ENCODE measurements around the gene UGT1A4.

Gene UGT1A4

GRCh38 chr2:233718552-233718951, at the start of gene UGT1A4:
UGT1A4 (plus strand) TSS chr2:233718736; CDS start chr2:233718821, 85 bp downstream.
- no peak for DNase-seq

GRCh38 chr2:233671290-233672161, 47.0 kb upstream of the UGT1A4 start, which contains the start of gene UGT1A9:
UGT1A9 (plus strand) TSS chr2:233671898; CDS start chr2:233671935, 37 bp downstream.
- DNase-seq, result no peak

DNA sequence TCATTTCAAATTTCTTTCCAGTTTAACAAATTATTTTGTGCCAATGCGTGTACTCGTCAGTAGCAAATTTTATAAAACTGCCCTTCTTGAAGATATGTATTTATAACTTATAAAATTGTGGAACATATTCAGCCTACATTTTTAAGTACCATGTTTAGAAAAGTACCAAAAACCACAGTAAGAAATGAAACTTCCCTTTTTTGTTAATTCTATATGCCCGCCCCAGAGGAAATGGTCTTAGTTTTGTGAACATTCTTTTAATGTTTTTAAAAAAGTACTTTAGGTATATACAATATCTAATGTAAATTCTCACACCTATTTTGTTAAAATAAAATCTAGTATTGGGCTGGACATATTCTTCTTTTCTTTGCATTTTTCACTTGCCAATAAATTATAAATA, 45.6 kb upstream of the UGT1A4 start:
- DNase-seq, result no peak

- DNase-seq, result no peak
Observed at GRCh38 chr2:233673896-233674295, 44.6 kb upstream of the UGT1A4 start.

- peak; percentile 4 for DNase-seq
Observed at GRCh38 chr2:233674314-233674713, 44.2 kb upstream of the UGT1A4 start.

- peak; percentile 21 for DNase-seq
Observed at GRCh38 chr2:233674995-233675394, 43.5 kb upstream of the UGT1A4 start.

DNA sequence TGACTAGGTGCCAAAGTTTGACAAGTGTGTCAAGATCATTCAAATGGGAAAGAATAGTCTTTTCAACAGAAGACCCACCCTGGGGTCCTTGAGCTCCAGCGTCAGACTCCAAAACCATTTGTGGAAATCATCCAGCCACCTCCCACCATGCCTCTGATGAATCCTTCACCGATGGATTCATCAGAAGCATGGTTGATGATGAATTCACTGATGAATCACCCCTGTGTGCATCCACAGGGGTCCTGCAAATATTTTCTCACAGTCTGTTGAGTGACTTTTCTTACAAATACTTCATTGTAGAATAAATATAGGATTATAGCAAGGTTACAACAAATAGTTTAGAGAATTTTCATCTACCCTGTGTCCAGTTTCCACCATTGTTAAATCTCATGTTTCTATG, 42.5 kb upstream of the UGT1A4 start:
- no peak for DNase-seq

DNA sequence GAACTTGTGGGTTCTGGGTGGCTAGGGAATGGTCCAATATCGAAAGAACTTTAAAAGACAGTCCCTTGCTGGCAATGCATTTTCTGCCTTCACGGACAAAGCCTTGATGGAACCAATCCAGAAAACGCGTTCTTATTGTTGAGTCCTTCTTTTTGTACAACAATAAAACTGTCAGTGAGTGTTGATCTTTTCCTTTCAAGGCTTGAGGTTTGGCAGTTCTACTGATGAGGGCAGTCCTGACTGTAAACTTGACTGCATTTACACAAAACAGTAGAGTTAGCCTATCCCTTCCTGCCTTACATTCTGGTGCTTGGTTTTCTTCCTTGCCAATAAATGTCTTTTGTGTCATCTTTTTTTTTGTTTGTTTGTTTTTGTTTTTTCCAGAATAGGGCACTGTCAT, 39.3 kb upstream of the UGT1A4 start:
- no peak for DNase-seq

DNA sequence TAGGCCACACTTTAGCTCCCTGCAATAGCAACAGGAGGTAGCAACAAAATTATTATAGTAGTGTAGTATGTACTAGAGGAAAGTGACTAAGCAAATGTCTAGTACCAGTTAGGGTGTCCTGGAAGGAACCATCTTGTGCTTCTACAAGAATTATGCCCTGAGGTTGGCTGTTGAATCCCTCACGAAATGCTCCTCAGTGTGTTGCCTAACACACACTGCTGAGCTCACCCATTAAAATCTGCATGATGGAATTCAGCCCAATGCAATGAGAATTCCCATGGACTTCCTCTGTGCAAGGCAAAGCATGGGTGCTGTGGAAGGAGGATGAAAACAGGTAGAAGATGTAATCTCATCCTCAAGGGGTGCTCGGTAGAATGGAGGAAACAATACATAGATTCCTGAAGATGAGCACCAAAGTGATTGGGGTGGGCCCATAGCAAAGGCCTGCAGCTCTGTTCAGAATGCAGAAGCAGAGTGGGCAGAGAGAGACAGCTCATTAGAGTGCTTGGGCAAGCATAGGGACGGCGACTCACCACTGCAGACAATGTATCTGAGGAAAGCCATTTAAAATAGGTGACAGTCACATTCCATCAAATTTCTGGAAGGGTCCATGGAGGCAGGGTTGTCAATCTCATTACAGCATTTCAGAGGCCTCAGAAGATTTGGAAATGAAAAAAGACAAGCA, 38.0 kb upstream of the UGT1A4 start:
- no peak for DNase-seq

DNA sequence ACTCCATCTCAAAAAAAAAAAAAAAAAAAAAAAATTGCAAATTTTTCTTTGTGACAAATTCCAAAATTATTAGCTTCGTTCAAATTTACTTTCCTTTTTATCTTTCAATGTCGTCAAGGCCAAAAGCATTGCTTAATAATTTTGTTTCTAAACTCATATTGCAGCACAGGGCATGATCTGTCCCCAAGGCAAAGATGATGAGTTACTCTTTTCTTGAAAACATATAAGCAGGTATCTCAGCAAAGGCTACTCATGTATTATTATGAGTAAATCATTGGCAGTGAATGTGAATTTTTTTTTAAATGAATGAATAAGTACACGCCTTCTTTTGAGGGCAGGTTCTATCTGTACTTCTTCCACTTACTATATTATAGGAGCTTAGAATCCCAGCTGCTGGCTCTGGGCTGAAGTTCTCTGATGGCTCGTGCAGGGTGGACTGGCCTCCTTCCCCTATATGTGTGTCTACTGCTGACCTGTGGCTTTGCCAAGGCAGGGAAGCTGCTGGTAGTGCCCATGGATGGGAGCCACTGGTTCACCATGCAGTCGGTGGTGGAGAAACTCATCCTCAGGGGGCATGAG, 36.9 kb upstream of the UGT1A4 start, which contains the start of gene UGT1A7:
Gene UGT1A7, plus strand, starts transcription at position 381 of the 579 bp plus-strand sequence. Its CDS starts 37 bp downstream, at position 418.
- DNase-seq, result no peak

- no peak for DNase-seq
Observed at GRCh38 chr2:233684640-233685039, 33.9 kb upstream of the UGT1A4 start.

DNA sequence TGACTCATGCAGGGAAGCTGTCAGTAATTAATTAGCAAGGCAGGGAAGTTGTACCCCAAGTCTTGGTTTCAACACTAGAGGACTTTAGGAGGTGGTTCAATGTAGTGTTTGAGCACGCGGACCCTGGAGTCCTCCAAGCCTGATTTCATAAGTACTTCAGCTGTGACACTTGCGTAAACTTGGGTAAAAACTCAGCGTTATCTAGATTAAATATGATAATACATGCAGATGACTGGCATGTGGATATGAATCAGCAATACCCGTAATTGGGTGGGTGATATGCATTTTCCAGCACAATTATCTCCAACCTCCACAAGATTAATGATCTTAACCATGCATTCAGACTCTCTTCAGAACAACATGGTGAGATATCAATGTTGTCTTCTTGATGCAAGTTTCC, 31.6 kb upstream of the UGT1A4 start:
- DNase-seq, result no peak

- peak; percentile 62 for DNase-seq
Observed at GRCh38 chr2:233688341-233688740, 30.2 kb upstream of the UGT1A4 start.

DNA sequence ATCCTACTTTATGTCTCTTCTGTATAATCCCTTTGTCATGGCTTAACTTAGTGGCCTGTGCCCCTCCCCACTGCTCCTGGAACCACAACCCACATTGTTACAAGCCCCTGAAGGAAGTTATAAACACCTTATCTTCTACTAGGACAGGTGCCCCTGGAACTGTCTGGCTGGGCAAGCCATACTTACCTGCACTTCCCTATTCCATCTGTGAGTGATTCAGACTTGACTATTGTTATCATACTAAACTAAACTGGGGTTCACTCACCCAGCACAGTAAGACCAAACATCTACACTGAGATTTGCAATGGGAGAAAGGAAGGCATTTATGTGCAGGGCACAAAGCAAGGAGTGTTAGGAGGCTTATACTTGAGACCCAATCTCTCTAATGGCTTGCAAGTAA, 29.5 kb upstream of the UGT1A4 start:
- no peak for DNase-seq

DNA sequence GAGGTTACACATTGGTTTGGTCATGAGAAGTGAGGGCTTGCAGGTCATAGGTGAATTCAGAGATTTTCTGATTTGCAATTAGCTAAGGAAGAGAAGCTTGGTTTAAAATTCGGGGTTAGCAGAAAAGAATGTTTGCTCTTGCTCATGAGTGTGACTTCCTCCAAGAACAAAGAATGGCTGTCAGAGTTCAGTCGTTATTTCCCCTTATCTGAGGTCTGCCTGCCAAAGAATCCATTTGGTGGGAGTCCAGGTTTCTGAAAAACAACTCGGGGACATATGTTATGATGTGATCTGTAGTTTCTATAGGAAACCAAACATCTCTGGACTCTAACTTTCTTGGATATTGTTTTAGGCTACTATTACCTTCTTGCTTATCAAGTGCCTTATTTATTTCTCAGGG, 29.0 kb upstream of the UGT1A4 start:
- no peak for DNase-seq

GRCh38 chr2:233690444-233690843, 28.1 kb upstream of the UGT1A4 start:
- DNase-seq, result no peak

DNA sequence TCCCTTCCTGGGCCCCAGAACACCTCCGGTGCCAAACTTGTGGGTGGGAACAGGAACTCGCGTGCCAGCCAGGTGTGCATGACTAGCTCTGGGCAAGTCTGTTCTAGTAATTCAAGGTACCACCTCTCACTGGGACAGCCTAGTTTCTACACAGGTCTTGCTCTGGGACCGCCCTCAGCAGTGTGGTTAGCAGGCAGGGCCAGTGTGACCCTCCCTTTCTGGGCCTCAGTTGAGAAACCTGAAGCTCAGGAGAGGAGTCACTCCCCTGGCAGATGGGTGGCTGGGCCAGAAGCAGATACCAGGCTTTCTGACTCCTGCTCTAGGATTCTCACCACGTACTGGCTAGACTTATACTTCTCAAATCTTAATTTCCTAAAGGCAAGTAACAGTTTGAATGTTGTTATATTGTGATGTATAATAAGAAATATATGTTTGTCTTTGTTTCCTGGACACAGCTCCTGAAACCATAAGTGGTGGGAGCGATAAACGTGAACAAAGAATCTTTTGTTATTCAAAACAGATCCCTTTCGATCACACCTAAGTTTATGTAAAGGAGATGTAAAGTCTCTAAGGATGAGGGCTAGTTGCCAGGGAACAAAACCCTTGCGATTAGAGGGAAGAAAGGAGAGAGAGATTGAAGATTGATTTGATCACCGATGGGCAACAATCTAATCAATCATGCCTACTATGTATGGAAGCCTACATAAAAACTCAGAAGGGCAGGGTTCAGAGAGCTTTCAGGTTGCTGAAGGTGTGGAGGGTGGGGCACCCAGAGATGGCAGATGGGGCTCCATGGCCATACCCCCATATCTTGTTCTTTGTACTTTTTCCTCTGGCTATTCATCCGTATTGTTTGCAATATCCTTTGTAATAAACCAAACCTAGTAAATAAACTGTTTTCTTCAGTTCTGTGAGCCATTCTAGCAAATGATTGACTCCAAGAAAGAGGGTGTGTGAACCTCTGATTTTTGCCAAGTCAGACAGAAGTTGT, 26.8 kb upstream of the UGT1A4 start:
- no peak for DNase-seq

DNA sequence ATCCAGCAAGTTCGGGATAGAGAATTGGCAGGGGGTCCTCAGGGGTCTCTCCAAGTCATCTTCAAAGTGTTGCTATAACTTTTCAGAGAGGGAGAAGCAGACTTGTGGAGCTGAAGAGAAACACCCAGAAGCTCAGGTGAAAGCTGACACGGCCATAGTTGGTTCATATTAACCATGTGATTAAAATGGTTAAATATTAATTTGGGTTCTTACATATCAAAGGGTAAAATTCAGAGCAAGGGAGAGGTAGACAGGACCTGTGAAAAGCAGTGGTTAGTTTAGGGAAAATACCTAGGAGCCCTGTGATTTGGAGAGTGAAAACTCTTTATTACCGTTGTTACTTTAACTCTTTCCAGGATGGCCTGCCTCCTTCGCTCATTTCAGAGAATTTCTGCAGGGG, 25.9 kb upstream of the UGT1A4 start, which contains the start of gene UGT1A6:
Gene UGT1A6, plus strand, starts transcription at position 243 of the 400 bp plus-strand sequence. Its CDS starts 115 bp downstream, at position 358.
- peak; percentile 4 for DNase-seq

GRCh38 chr2:233693963-233694362, 24.6 kb upstream of the UGT1A4 start:
- no peak for DNase-seq

DNA sequence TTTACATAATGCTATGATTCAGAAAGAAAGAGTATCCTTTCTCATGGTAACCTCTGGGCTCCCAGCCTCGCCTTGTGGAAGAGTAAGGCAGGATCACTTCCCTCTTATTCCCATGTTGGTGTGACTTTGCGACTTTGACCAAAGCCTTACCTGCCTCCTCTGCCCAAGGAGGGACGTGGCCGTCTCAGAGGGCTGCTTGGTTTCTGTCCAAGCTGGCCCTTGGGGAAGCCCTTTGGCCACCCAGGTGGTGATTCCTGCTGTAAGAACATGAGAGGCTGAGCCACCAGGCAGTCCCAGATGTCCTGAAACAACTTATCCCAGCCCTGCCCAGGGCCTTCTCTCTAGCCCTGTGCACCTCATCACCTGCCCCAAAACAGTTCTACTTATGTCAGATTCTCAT, 19.8 kb upstream of the UGT1A4 start:
- no peak for DNase-seq

- DNase-seq, result no peak
Observed at GRCh38 chr2:233699424-233700027, 19.0 kb upstream of the UGT1A4 start.
